ENCODE data around the gene DAP.
"Not testable (repeated sequence)": the region's sequence is repeated elsewhere in the genome, so short reads cannot be mapped to it uniquely, and the experiment has no call there.

DNA sequence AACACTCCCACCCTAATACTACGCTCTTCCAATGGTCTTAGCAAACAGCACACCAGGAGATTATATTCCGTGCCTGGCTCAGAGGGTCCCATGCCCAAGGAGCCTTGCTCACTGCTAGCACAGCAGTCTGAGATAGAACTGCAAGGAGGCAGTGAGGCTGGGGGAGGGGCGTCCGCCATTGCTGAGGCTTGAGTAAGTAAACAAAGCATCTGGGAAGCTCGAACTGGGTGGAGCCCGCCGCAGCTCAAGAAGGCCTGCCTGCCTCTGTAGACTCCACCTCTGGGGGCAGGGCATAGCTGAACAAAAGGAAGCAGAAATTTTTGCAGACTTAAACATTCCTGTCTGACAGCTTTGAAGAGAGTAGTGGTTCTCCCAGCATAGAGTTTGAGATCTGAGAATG, 19.2 kb upstream of the DAP start:
- TF ChIP-seq RAD21 (conservative IDR thresholded peaks at IDR 0.05 in 1 of 2, IDR thresholded peaks at IDR 0.05 in 1 of 2); KDM5A (IDR thresholded peaks at IDR 0.05); JUNB (IDR thresholded peaks at IDR 0.05); TP53 (CRISPR knock-in tag; IDR thresholded peaks at IDR 0.05); PHF8 (IDR thresholded peaks at IDR 0.05; ENCODE audit: borderline replicate concordance, low read depth); CTCF (IDR thresholded peaks at IDR 0.05); ESRRA (IDR thresholded peaks at IDR 0.05; ENCODE audit: borderline replicate concordance, low read length); BHLHE40 (IDR thresholded peaks at IDR 0.05; ENCODE audit: low read depth, low read length); EP300 (IDR thresholded peaks at IDR 0.05); CBX2 (IDR thresholded peaks at IDR 0.05; ENCODE audit: borderline replicate concordance, low read depth): not testable (repeated sequence)
- TF ChIP-seq, protein P1, sequence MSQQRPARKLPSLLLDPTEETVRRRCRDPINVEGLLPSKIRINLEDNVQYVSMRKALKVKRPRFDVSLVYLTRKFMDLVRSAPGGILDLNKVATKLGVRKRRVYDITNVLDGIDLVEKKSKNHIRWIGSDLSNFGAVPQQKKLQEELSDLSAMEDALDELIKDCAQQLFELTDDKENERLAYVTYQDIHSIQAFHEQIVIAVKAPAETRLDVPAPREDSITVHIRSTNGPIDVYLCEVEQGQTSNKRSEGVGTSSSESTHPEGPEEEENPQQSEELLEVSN (IDR thresholded peaks at IDR 0.05; ENCODE audit: borderline replicate concordance, low read depth) = not testable (repeated sequence)
- TF ChIP-seq, protein P2, sequence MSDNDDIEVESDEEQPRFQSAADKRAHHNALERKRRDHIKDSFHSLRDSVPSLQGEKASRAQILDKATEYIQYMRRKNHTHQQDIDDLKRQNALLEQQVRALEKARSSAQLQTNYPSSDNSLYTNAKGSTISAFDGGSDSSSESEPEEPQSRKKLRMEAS (IDR thresholded peaks at IDR 0.05) = not testable (repeated sequence)

Measured in A549 (cell line).